Glutamatergic neuron (in vitro differentiated cells): Measurements from ENCODE around the gene EPB42. TPM values are rescaled to one million over a fixed set of nuclear protein-coding genes. Genes with fewer than 3 reads are reported as not detected.
"Not testable (repeated sequence)": the region's sequence is repeated elsewhere in the genome, so short reads cannot be mapped to it uniquely, and the experiment has no call there.

ENCODE experiments used
- DNase-seq: peaks from one replicate; pipeline ENCODE4 v3.0.0; 2022
- H3K27ac Mint-ChIP-seq: one replicate; pipeline ENCODE4 v1.8.0; 2020; ENCODE audit warnings: mild to moderate bottlenecking, mixed read lengths, inconsistent platforms; ENCODE audit not compliant: unreplicated experiment
- H3K27me3 Mint-ChIP-seq: one replicate; pipeline ENCODE4 v1.8.0; 2020; ENCODE audit warnings: mild to moderate bottlenecking, moderate library complexity, mixed read lengths, inconsistent platforms; ENCODE audit not compliant: unreplicated experiment
- H3K36me3 Mint-ChIP-seq: one replicate; pipeline ENCODE4 v1.8.0; 2020; ENCODE audit warnings: mild to moderate bottlenecking, mixed read lengths, inconsistent platforms; ENCODE audit not compliant: unreplicated experiment
- H3K4me1 Mint-ChIP-seq: one replicate; pipeline ENCODE4 v1.8.0; 2020; ENCODE audit warnings: mild to moderate bottlenecking, low read depth, mixed read lengths, inconsistent platforms; ENCODE audit not compliant: unreplicated experiment
- H3K4me3 Mint-ChIP-seq: one replicate; pipeline ENCODE4 v1.8.0; 2020; ENCODE audit warnings: mild to moderate bottlenecking, mixed read lengths, inconsistent platforms; ENCODE audit not compliant: unreplicated experiment
- H3K9me3 Mint-ChIP-seq: one replicate; pipeline ENCODE4 v1.8.0; 2020; ENCODE audit warnings: mild to moderate bottlenecking, moderate library complexity, mixed read lengths, inconsistent platforms; ENCODE audit not compliant: unreplicated experiment
- CTCF ChIP-seq: fragments of 200-600 bp; sonication (generic); IDR thresholded peaks from one replicate; pipeline ENCODE4 v1.5.0; 2021; ENCODE audit not compliant: partially characterized antibody, unreplicated experiment
- total RNA-seq: library from RNA; stranded (reverse); fragmentation: NEBNext Ultra II Directional; extraction: Animal tissue kit (Norgen Biotek cat#: 25700); gene quantifications from one replicate; pipeline ENCODE4 v1.2.1, GENCODE V29; 2021; ENCODE audit not compliant: unreplicated experiment

EPB42 gene
- total RNA-seq, 1 donor from 2014 or later, result not detected

DNA sequence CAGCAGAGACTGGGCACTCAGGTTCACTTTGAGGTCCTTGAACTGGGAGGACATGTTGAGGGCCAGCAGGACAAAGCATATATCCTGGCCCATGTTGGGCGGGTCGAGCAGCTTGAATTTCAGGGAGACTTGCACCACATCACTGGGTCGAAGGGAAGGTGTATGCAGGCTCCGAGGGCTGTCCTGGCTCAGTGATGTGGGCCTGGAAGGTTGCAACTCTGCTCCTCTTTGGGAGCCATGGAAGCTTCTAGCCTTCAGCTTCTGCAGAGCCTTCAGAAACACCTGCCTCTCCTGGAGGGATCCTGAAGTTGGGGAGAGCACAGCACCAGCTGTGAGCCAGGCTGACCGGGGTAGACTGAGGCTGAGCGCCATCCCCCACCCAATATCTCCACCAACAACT is 14.7 kb upstream of the EPB42 start:
- H3K27ac Mint-ChIP-seq, result no peak overlapping the region
- H3K4me3 Mint-ChIP-seq, result no peak overlapping the region
- peaks cover 1% of the 10 kb centered on the region for H3K4me1 Mint-ChIP-seq
- TF ChIP-seq CTCF, result no peak
- DNase-seq, result no peak
- no peaks in the 10 kb centered on the region for H3K36me3 Mint-ChIP-seq
- H3K27me3 Mint-ChIP-seq, result peaks cover 3% of the 10 kb centered on the region
- peaks cover 1% of the 10 kb centered on the region for H3K9me3 Mint-ChIP-seq

- no peak for TF ChIP-seq CTCF
- Mint-ChIP-seq H3K36me3 (no peaks in the 10 kb centered on the region), H3K4me1 (no peaks in the 10 kb centered on the region), H3K9me3 (no peaks in the 10 kb centered on the region), H3K27me3 (peaks cover 5% of the 10 kb centered on the region), H3K27ac (no peak overlapping the region), H3K4me3 (no peak overlapping the region)
- no peak for DNase-seq
Measured at GRCh38 chr15:43232289-43232874, 11.6 kb upstream of the EPB42 start.

- TF ChIP-seq CTCF, result no peak
- H3K4me3 Mint-ChIP-seq, result no peak overlapping the region
Measured at GRCh38 chr15:43230640-43231115, 9.9 kb upstream of the EPB42 start.

GRCh38 chr15:43229977-43230376 is 9.2 kb upstream of the EPB42 start:
- no peaks in the 10 kb centered on the region for H3K9me3 Mint-ChIP-seq
- DNase-seq, result no peak
- H3K36me3 Mint-ChIP-seq, result peaks cover 4% of the 10 kb centered on the region
- H3K4me3 Mint-ChIP-seq, result no peak overlapping the region
- H3K27ac Mint-ChIP-seq, result no peak overlapping the region
- TF ChIP-seq CTCF, result no peak
- peaks cover 5% of the 10 kb centered on the region for H3K27me3 Mint-ChIP-seq
- no peaks in the 10 kb centered on the region for H3K4me1 Mint-ChIP-seq

More at GRCh38 chr15:43230640-43231115, 9.9 kb upstream of the EPB42 start:
- Mint-ChIP-seq H3K36me3 (peaks cover 4% of the 10 kb centered on the region), H3K27me3 (peaks cover 5% of the 10 kb centered on the region), H3K9me3 (no peaks in the 10 kb centered on the region), H3K27ac (no peak overlapping the region), H3K4me1 (no peaks in the 10 kb centered on the region)
- DNase-seq, result no peak

- Mint-ChIP-seq H3K36me3 (peaks cover 4% of the 10 kb centered on the region), H3K27me3 (peaks cover 5% of the 10 kb centered on the region), H3K27ac (no peak overlapping the region), H3K4me1 (no peaks in the 10 kb centered on the region), H3K9me3 (no peaks in the 10 kb centered on the region), H3K4me3 (no peak overlapping the region)
- TF ChIP-seq CTCF, result no peak
- DNase-seq, result no peak
Measured at GRCh38 chr15:43226436-43227305, 5.9 kb upstream of the EPB42 start.

GRCh38 chr15:43225950-43226255 is 5.1 kb upstream of the EPB42 start:
- H3K36me3 Mint-ChIP-seq, H3K27me3 Mint-ChIP-seq, DNase-seq, H3K27ac Mint-ChIP-seq, H3K4me3 Mint-ChIP-seq, H3K4me1 Mint-ChIP-seq, H3K9me3 Mint-ChIP-seq: not testable (repeated sequence)
